GM23338 (cell line): ENCODE data around the gene RFC1. TPM values are rescaled to one million over a fixed set of nuclear protein-coding genes. Genes with fewer than 3 reads are reported as not detected.
"Not testable (repeated sequence)": the region's sequence is repeated elsewhere in the genome, so short reads cannot be mapped to it uniquely, and the experiment has no call there.

Experiments
- ATAC-seq: fragments of 200-7000 bp; cut with Tn5 transposase; 3 replicates; pipeline ENCODE4 v1.9.1; 2020
- DNase-seq: peaks from one replicate; pipeline ENCODE4 v3.0.0-alpha.2; 2015; ENCODE audit warnings: low spot score
- H2AFZ ChIP-seq: fragments of 200-600 bp; sonication (generic); 2 replicates; pipeline ENCODE4 v1.8.0; 2016; ENCODE audit warnings: antibody characterized with exemption, mild to moderate bottlenecking, moderate library complexity
- H3F3A ChIP-seq: fragments of 200-600 bp; sonication (generic); replicated peaks from 2 replicates; pipeline ENCODE4 v1.8.0; 2017; ENCODE audit warnings: antibody characterized with exemption, mixed run types, low read depth
- H3K27ac ChIP-seq: fragments of 200-600 bp; sonication (generic); 2 replicates; pipeline ENCODE4 v1.6.1; 2016; ENCODE audit warnings: low read depth
- H3K27me3 ChIP-seq: fragments of 200-600 bp; sonication (generic); 2 replicates; pipeline ENCODE4 v1.8.0; 2016; ENCODE audit warnings: mild to moderate bottlenecking, mixed run types, moderate library complexity; ENCODE audit not compliant: insufficient read depth
- H3K36me3 ChIP-seq: fragments of 200-600 bp; sonication (generic); 2 replicates; pipeline ENCODE4 v1.8.0; 2016; ENCODE audit warnings: mild to moderate bottlenecking; ENCODE audit not compliant: insufficient read depth
- H3K4me1 ChIP-seq: fragments of 200-600 bp; sonication (generic); 2 replicates; pipeline ENCODE4 v1.8.0; 2016; ENCODE audit warnings: mild to moderate bottlenecking, moderate library complexity; ENCODE audit not compliant: insufficient read depth
- H3K4me2 ChIP-seq: fragments of 200-600 bp; sonication (generic); 2 replicates; pipeline ENCODE4 v1.7.1; 2017; ENCODE audit warnings: mixed run types
- H3K4me3 ChIP-seq: fragments of 200-600 bp; sonication (generic); 2 replicates; pipeline ENCODE4 v1.6.1; 2016; ENCODE audit warnings: mixed run types
- H3K79me2 ChIP-seq: fragments of 200-600 bp; sonication (generic); replicated peaks from 2 replicates; pipeline ENCODE4 v1.8.0; 2017; ENCODE audit warnings: mild to moderate bottlenecking; ENCODE audit not compliant: insufficient read depth
- H3K9me2 ChIP-seq: fragments of 200-600 bp; sonication (generic); 2 replicates; pipeline ENCODE4 v1.8.0; 2017; ENCODE audit not compliant: insufficient read depth
- H4K20me1 ChIP-seq: fragments of 200-600 bp; sonication (generic); replicated peaks from 2 replicates; pipeline ENCODE4 v1.8.0; 2017; ENCODE audit warnings: mild to moderate bottlenecking; ENCODE audit not compliant: insufficient read depth
- H3K27ac Mint-ChIP-seq: 2 replicates; pipeline ENCODE4 v1.8.0; 2020; ENCODE audit warnings: inconsistent platforms, mild to moderate bottlenecking, moderate library complexity, mixed read lengths
- H3K27me3 Mint-ChIP-seq: 3 replicates; pipeline ENCODE4 v1.8.0; 2022; ENCODE audit warnings: low read depth, mild to moderate bottlenecking, moderate library complexity, mixed read lengths, inconsistent platforms; ENCODE audit not compliant: insufficient read depth, poor library complexity
- H3K36me3 Mint-ChIP-seq: 3 replicates; pipeline ENCODE4 v1.8.0; 2021; ENCODE audit warnings: low read depth, mild to moderate bottlenecking, inconsistent platforms, moderate library complexity, mixed read lengths
- H3K4me1 Mint-ChIP-seq: 3 replicates; pipeline ENCODE4 v1.8.0; 2020; ENCODE audit warnings: mild to moderate bottlenecking, inconsistent platforms, mixed read lengths
- H3K4me3 Mint-ChIP-seq: 3 replicates; pipeline ENCODE4 v1.8.0; 2021; ENCODE audit warnings: moderate library complexity, mild to moderate bottlenecking, inconsistent platforms, mixed read lengths
- H3K9me3 Mint-ChIP-seq: 3 replicates; pipeline ENCODE4 v1.8.0; 2020; ENCODE audit warnings: moderate library complexity, mild to moderate bottlenecking, inconsistent platforms, mixed read lengths
- CREB1 ChIP-seq: fragments of 250-450 bp; sonication (Bioruptor Pico); IDR thresholded peaks from 2 replicates; pipeline ENCODE4 v1.5.0; 2020; ENCODE audit warnings: low read depth, mild to moderate bottlenecking, moderate library complexity
- STAT1 ChIP-seq: IDR thresholded peaks from one replicate; pipeline ENCODE4 v1.6.1; 2016; ENCODE audit warnings: antibody characterized with exemption; ENCODE audit not compliant: unreplicated experiment
- polyA plus RNA-seq: library from polyadenylated mRNA; unstranded; fragments of >200 nt; fragmentation: Nextera tagmentation; extraction: Ambion mirVana; gene quantifications from 2 replicates; pipeline ENCODE4 v1.2.1, GENCODE V29; 2016
- total RNA-seq: library from RNA; depleted of rRNA; stranded (reverse); fragments of >200 nt; shearing (Covaris generic); gene quantifications from 2 replicates; pipeline ENCODE4 v1.2.3, GENCODE V29; 2014
- TF ChIP-seq, protein P1 (sequence below): fragments of 250-450 bp; sonication (Bioruptor Pico); IDR thresholded peaks from 2 replicates; pipeline ENCODE4 v1.5.0; 2020; ENCODE audit warnings: mild to moderate bottlenecking, moderate library complexity

The RFC1 gene
- total and polyA plus RNA-seq, 2 experiments from 2014 or later = 75.8 to 228 TPM

DNA sequence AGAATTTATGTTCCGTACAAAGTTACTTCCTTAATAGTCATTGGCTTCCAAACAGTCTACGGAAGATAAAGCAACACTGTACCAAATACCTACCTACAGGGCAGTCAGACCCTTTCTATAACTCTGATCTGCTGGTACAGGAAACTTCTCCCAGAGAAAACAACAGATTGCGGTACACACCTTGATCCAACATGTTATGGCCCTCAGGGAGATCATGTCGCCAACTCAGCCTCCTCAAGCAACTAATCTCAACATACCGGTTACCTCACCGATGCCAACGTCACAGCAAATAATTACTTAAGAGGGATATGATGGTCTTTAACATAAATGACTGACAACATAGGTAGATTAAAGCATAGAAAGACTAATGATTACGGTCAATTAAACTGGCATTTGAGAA lies 70.4 kb downstream of the RFC1 start:
- Mint-ChIP-seq H3K4me3 (no peak overlapping the region), H3K4me1 (no peaks in the 10 kb centered on the region), H3K27ac (no peak overlapping the region), H3K36me3 (peaks cover 75% of the 10 kb centered on the region), H3K27me3 (peaks cover 3% of the 10 kb centered on the region), H3K9me3 (no peaks in the 10 kb centered on the region)
- H3K9me2 ChIP-seq = no peaks in the 10 kb centered on the region
- TF ChIP-seq, protein P1, sequence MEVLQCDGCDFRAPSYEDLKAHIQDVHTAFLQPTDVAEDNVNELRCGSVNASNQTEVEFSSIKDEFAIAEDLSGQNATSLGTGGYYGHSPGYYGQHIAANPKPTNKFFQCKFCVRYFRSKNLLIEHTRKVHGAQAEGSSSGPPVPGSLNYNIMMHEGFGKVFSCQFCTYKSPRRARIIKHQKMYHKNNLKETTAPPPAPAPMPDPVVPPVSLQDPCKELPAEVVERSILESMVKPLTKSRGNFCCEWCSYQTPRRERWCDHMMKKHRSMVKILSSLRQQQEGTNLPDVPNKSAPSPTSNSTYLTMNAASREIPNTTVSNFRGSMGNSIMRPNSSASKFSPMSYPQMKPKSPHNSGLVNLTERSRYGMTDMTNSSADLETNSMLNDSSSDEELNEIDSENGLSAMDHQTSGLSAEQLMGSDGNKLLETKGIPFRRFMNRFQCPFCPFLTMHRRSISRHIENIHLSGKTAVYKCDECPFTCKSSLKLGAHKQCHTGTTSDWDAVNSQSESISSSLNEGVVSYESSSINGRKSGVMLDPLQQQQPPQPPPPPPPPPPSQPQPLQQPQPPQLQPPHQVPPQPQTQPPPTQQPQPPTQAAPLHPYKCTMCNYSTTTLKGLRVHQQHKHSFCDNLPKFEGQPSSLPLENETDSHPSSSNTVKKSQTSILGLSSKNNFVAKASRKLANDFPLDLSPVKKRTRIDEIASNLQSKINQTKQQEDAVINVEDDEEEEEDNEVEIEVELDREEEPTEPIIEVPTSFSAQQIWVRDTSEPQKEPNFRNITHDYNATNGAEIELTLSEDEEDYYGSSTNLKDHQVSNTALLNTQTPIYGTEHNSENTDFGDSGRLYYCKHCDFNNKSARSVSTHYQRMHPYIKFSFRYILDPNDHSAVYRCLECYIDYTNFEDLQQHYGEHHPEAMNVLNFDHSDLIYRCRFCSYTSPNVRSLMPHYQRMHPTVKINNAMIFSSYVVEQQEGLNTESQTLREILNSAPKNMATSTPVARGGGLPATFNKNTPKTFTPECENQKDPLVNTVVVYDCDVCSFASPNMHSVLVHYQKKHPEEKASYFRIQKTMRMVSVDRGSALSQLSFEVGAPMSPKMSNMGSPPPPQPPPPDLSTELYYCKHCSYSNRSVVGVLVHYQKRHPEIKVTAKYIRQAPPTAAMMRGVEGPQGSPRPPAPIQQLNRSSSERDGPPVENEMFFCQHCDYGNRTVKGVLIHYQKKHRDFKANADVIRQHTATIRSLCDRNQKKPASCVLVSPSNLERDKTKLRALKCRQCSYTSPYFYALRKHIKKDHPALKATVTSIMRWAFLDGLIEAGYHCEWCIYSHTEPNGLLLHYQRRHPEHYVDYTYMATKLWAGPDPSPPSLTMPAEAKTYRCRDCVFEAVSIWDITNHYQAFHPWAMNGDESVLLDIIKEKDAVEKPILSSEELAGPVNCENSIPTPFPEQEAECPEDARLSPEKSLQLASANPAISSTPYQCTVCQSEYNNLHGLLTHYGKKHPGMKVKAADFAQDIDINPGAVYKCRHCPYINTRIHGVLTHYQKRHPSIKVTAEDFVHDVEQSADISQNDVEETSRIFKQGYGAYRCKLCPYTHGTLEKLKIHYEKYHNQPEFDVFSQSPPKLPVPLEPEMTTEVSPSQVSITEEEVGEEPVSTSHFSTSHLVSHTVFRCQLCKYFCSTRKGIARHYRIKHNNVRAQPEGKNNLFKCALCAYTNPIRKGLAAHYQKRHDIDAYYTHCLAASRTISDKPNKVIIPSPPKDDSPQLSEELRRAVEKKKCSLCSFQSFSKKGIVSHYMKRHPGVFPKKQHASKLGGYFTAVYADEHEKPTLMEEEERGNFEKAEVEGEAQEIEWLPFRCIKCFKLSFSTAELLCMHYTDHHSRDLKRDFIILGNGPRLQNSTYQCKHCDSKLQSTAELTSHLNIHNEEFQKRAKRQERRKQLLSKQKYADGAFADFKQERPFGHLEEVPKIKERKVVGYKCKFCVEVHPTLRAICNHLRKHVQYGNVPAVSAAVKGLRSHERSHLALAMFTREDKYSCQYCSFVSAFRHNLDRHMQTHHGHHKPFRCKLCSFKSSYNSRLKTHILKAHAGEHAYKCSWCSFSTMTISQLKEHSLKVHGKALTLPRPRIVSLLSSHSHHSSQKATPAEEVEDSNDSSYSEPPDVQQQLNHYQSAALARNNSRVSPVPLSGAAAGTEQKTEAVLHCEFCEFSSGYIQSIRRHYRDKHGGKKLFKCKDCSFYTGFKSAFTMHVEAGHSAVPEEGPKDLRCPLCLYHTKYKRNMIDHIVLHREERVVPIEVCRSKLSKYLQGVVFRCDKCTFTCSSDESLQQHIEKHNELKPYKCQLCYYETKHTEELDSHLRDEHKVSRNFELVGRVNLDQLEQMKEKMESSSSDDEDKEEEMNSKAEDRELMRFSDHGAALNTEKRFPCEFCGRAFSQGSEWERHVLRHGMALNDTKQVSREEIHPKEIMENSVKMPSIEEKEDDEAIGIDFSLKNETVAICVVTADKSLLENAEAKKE = no peak
- no peak for TF ChIP-seq CREB1 (CRISPR knock-in tag)
- TF ChIP-seq STAT1 = no peak
- no peaks in the 10 kb centered on the region for H3K4me1 ChIP-seq
- H3K27me3 ChIP-seq = no peaks in the 10 kb centered on the region
- no peak overlapping the region for H3K4me2 ChIP-seq
- ATAC-seq (no peak), DNase-seq (no peak)
- H3K27ac ChIP-seq = no peak overlapping the region
- no peak overlapping the region for H3K4me3 ChIP-seq
- peaks cover 12% of the 10 kb centered on the region; the same call in 1 of the 2 replicates for H4K20me1 ChIP-seq
- H3F3A ChIP-seq = no peaks in the 10 kb centered on the region
- peaks cover 61% of the 10 kb centered on the region for H3K36me3 ChIP-seq
- no peak overlapping the region for H2AFZ ChIP-seq
- H3K79me2 ChIP-seq = no peaks in the 10 kb centered on the region

DNA sequence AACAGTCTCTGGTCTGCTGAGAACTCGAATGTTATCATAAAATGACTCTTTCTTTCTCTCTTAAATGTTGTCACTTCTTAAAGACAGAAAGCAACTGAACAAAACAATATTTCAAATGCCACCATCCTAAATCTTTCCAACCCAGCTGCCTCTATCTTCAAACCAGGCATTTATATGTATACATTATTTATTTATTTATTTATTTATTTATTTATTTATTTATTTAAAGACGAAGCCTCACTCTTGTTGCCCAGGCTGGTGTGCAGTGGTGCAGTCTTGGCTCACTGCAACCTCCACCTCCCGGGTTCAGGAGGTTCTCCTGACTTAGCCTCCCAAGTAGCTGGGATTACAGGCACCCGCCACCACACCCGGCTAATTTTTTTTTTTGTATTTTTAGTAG lies 73.7 kb downstream of the RFC1 start:
- not testable (repeated sequence) for H3K4me3 ChIP-seq, H3K4me3 Mint-ChIP-seq, H3K9me2 ChIP-seq, H3K4me2 ChIP-seq, H4K20me1 ChIP-seq, H3K27ac ChIP-seq, H3K27ac Mint-ChIP-seq, DNase-seq, H2AFZ ChIP-seq, ATAC-seq, H3K79me2 ChIP-seq, H3F3A ChIP-seq, H3K9me3 Mint-ChIP-seq, H3K4me1 ChIP-seq, H3K27me3 Mint-ChIP-seq, H3K27me3 ChIP-seq
- peaks cover 56% of the 10 kb centered on the region for H3K36me3 ChIP-seq
- H3K4me1 Mint-ChIP-seq = peaks cover 12% of the 10 kb centered on the region; the same call in 2 of the 3 replicates
- peaks cover 71% of the 10 kb centered on the region for H3K36me3 Mint-ChIP-seq
